GM21825 (cell line): ENCODE results near the gene TPD52L2.

Experiments
- ATAC-seq: cut with Tn5 transposase; IDR thresholded peaks from one replicate; pipeline ENCODE4 v1.9.1; 2021; ENCODE audit warnings: mild to moderate bottlenecking, moderate library complexity; ENCODE audit not compliant: unreplicated experiment

TPD52L2 gene

DNA sequence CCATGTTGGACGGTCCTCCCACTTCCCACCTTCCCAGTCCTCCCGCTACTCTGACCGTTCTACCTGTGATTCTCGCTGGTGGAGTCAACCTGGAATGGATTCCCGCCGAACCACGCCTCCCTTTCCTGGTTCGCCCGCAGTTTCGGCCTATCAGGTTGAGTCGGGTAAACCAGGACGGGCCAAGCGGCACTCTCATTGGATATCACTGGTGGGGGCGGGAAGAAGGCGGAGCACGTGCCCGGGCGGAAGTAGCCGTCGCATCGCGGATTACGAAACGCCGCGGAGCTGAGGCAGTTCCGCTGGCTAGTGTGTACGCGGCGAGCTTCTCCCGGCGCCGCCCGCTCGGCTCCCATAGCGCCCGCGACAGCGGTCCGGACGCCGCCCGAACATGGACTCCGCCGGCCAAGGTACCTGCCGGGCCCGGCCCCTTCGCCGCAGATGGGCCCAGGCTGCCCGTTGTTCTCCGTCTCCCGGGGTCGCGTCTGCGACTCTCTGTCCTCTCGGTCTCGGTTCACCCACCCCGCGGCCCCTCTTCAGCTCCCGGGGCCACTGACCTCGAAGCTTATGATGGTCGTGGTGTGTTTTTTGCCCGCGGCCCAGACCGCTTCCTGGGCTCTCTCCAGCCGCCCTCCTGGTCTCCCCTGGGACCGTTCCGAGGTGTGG lies at the start of gene TPD52L2:
TSS of gene TPD52L2 (plus strand) at position 293 of the 663 bp plus-strand sequence. CDS start at position 389, 96 bp downstream.
- ATAC-seq: peak; percentile 57

DNA sequence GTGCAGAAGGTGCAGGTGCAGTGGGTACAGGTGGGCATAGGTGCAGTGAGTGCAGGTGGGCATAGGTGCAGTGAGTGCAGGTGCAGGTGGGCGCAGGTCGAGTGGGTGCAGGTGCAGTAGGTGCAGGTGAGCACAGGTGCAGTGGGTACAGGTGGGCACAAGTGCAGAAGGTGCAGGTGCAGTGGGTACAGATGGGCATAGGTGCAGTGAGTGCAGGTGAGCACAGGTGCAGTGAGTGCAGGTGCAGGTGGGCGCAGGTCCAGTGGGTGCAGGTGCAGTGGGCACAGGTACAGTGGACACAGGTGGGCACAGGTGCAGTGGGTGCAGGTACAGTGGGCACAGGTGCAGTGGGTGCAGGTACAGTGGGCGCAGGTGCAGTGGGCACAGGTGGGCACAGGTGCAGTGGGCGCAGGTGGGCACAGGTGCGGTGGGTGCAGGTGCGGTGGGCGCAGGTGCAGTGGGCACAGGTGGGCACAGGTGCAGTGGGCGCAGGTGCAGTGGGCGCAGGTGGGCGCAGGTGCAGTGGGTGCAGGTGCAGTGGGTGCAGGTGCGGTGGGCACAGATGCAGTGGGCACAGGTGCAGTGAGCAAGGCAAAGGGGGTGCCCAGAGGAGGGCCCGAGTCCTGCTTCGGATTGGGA lies 49.3 kb upstream of the TPD52L2 start:
- ATAC-seq: no peak

DNA sequence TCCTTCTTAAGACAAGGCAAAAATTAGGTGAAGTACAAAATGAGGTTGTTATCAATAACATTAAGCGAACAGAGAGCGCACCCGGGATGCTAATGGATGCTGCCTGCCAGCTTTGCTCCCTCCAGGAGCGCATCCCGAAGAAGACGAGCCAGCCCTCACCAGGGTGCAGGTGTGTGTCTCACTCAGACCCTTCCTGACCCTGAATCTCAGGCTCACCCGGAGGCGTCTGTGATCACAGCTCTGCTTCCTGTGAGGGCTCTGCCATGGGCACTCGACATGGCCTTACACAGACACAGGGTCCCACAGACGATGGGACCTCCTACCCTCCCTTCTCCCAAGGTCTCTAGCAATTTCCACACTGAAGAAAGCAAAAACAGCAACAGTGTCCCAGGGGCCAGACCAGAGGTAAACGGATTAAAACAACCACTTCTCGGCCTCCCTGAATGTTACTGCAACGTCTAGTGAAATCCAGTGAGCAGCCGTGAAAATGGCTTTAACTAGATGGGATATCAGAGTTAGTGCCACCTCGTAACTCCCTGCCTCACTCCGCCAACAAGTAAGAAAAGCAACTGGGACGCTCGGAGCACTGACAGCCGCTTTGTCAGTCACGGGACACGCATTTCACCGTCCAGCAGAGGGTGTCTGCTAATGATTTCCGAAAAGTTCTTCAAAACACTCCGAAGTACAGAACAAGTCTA lies 45.7 kb upstream of the TPD52L2 start:
- no peak for ATAC-seq

DNA sequence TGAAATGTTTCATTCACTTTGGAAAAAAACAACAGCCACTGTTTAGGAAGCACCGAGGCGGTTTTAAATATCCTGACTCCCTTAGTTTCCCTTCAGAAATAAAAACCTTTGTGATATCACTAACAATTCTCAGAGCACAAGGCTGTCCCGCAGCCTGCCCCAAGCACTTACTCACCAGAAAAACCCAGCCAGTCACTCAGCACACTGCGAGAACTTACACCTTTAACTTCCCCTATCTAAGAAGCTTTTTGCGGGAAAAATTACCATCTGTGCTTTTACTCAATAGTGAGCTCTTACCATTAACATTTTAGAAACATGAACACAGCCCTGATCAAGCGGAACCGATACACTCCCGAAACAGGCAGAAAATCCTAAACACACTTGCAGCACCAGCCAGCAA lies 43.3 kb upstream of the TPD52L2 start:
- ATAC-seq: no peak

DNA sequence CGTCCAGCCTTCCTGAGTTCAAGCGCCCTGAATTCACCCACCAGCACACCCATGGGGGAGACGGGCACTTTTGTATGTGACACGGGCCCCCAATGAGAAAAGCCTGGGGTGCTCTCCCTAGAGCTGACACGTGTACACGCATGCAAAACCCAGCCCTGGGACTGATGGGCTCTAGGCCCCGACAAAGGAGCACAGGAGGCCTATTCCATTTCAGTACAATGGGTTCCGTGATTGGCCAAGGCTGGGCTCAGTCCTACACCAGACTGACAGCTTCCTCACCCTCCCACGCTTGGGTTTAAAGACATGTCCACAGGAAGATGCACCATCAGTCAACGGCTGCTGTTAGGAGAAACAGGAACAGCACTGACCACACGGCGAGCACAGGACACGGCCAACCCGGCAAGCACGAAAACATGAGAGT lies 42.8 kb upstream of the TPD52L2 start:
- no peak for ATAC-seq

DNA sequence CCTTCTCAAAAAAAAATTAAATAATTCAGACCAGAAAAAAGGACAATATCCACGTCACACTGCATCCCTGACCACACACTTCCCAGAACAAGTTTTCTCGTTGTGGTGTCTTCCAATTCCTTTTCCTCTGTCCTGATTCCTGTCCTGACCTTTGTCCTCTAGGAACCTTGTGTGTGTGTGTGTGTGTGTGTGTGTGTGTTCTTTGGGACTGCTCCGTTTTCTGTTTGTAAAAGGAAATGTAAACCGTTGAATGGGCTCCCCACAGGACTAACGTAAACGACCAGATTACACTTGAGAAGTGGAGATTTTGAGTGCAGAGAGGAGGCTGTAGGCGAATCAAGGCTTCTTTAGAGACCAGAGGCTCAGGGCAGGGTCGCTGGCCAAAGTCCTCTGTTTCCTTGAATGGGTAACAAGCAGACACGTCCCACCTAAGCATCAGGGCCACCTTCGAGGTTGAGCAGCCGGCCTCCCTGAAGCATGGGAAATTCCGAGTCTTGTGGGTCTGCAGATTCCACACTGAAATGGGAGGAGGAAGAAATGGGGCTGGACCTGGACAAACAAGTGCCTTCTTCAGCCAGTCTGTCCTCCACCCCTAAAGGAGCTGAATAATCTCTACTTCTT lies 41.3 kb upstream of the TPD52L2 start:
- no peak for ATAC-seq

DNA sequence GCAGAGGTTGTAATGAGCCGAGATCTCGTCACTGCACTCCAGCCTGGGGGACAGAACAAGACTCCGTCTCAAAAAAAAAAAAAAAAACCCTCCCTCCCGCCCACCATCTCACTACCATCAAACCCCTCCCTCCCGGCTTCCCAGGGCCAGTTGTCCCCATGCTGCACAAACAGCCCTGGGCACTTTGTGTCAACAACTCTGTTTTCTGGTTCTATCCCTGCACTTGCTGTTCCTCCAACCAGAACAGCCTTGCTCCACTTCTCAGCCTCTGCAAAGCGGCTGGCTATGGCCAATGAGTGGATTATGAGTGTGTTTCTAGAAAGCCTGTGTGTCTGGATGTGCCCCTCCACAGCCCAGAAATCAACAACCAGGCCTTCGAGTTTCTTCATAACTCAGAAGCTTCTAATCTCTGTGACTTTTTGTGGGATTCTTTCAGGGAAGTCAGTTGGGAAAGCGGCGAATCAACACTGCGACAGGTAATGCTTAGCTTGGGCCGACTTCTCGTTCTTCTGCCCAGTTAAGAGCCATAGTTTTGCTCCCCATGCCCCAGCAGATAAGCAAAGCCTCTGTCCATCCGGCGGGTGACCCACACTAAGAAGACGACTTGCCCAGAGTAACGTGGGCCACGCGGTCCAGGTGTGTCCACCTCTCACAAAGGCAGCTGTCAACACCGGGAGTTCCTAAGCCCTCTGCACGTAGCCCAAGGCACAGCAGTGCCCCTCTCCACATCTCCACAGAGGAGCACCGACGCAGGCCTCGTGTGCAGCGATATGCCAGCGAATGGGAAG lies 39.5 kb upstream of the TPD52L2 start:
- no peak for ATAC-seq

DNA sequence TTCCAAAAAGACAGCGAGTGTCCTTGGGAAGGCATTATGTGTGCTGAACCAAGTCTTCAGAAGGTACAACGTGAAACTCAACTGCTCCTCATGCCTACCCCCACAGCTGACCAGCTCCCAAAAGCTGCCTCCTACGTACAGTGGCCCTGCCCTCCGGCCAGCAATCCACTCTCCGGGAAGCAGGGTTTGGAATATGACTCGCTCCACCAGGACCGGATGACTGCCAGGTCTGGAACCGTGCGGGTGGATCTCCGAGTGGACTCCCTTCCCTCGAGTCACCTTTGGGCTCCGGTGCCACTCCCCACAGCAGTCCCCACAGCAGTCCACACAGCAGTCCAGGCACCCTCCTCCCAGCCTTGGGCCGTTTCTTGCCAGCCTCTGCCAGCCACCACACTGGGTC lies 38.3 kb upstream of the TPD52L2 start:
- no peak for ATAC-seq

DNA sequence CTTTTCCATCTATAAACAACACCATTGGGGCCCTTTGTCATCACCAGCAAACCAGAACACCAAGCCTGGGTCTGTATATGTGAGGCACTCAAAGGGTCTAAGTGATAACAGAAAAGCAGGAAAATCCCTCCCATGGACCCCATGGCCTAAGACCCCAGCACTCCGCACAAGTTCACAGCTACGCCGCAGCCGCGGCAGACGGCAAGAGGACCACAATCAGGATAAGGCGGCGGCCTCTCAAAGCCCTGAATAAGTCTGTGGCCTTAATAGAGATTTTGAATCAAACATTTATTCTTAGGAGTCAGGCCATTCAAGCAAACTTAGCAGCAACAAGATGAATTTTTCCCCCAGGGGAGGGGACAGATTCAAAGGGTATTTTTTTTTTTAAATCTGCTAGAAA lies 36.9 kb upstream of the TPD52L2 start:
- ATAC-seq: no peak

DNA sequence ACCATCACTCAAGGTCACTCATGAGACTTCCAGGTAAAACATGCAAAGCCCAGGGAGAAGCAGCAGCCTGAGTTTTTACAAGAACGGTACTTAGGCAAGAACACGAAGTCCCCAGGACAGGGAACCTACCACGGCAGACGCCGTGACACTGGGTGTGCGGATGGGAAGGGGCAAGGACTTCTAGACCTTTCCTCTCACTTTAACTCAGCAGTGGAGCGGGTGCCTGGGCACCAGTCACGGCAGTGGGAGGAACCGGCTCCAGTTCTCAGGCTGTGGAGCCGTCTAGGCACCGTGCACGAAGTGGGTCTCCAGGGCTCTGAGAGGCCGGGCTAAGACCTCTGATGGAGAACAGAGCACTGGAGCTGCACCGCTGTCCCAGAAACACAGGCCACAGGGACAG lies 36.5 kb upstream of the TPD52L2 start:
- ATAC-seq: no peak

DNA sequence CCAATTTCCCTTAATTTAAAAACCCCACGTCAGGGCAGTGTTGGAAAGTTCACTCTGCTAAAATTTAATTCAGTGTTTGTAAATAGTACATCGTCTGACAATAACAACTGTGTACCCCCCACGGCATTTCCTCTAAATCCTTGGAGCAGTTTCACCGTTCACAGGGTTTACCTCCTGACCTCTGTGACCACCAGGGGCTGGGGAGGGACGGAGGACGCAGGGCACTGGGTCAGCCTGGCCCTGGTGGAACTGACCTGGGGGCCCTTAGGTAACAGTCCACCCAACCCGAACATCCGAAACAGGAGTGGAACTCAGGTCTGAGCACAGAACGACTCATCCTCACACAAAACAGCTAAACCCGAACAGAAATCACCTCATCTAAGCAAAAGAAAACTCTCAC lies 36.1 kb upstream of the TPD52L2 start:
- ATAC-seq: no peak

DNA sequence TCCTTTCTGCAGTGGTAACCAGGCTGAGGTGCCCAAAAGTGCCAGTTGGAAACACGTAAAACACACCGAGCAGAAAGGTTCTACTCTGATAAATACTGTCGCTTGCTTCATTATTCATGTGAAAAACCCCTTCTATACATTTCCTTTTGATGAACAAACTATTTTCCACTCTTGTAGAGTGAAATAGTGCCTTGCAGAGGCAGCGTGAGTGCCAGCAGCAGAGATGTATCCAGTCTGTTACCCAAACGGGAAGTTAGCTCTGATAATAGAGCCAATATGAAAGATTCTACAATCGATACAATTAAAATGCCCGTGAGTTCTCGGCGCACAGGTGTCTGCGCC lies 35.5 kb upstream of the TPD52L2 start:
- ATAC-seq: no peak

DNA sequence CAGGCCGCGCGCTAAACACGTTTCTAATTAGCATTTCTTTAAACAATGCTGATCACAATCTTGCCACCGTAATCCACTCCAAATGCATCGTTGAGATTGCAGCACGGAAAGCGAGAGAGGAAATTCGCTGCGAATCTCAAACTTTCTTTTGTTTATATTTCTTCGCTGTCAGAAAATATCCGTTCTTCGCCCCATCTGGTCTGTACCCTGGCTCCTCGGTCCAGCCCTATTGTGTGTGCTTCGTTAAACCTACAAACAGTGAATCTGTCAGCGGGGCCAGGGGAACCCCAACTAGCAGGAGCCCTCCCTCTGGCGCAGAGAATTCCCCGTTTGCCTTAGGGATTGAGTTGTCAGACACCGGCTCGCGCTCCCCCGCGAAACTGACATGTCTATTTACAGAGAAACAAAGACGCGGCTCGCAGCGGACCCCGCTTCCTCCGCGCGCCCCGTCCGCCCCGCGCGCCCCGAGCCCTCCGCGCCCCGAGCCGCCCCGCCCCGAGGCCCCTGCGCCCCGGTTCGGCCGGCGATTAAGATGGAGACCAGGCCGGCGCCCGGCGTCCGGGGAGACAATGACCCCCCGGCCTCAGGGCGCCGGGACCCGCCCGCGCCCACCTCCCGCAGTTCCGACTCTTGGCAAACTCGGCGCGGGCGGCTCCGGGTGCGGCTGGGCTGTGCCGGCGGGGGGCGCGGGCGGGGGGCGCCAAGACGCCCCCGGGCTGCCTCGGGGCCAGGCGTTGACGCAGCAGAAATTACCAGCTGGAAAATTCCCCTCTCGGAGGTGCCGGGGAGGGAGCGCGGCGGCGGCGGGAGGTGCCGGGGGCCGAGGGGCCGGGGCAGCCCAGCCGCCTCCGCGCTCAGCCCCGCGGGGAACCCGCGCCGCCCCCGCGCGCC lies 34.9 kb upstream of the TPD52L2 start:
- no peak for ATAC-seq

DNA sequence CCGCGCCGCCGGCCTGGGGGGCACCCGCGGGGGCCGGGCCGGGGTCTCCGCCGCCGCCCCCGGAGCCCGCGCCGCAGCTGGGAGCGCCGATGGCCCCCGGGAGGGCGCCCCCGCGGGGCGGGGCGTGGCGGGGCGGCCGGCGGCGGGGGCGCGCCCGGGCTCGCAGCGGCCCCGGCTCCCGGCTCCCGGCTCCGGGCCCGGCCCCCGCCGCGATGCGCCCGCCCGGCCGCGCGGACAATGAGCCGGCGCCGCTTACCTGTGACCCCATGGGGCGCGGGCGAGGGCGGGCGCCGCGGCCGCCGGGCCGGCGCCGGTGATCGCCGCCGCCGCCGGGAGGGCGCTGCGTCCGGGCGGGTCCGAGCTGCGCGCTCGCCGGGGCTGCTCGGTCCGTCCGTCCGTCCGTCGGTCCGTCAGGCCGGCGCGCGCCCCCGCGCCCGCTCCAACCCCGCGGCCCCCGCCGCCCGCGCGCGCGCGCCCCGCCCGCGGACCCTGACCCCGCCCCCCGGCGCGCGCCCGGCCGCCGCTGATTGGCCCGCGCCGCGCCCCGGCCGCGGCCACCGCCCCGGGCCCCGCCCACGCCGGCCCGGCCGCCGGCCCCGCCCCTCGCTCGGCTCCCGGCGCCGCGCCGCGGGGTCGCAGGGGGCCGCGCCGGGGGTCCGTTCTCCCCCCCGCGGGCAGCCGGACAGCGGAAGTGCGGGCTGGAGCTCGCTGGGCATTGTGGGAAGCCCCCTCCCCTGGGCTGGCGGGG lies 34.1 kb upstream of the TPD52L2 start, which contains the start of gene ZBTB46:
TSS of gene ZBTB46 (minus strand) at position 424 of the 748 bp plus-strand sequence. CDS start 40,507 bp downstream, outside the sequence.
- ATAC-seq: no peak

DNA sequence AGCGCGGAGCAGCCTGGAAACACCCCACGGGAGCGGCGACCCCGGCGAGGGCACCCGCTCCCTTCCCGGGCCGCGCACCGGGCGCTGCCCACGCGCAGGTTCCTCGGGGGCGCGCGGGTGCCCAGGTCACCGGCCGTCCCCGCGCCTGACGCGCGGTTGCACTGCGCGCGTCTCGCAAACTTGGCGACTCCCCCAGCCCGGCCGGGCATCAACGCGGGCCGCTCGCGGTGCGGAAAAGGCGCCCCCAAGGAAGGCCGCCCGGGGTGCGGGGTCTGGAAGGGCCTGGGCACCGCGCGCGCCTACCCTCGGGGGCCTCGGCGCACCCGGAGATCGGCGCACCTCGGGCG lies 33.5 kb upstream of the TPD52L2 start:
- ATAC-seq: no peak

DNA sequence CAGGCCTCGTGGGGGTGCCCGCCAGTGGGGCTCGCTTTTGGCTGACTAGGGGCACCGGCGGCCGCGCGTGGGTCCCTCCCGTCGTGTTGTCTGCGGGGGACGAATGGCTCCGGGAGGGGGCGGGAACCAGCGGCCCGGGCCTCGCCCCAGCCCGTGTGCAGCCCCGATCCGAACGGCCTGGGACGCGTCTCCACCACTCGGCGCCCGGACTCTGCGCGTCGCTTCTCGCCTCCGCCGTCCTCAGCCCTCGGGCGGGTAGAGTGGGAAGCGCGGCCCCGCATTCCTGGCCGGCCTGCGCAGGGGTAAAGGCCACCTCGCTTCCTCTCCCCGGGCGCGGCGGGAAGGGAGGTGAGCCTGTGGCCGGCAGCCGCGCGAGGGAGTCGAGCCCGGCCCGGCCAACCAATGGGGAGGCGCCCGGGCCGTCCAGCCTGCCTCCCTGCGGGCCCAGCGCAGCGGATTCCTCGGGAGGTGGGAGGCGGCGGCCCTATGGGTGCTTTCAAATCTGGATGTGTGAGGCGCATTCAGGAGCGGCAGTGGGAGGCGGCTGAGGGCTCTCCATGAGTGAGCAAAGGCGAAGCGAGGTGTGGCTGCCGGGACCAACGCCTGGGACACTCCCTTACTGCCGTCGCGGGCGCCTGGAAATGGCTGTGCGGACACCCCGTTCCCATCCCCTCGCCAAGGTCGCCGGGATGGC lies 32.9 kb upstream of the TPD52L2 start:
- no peak for ATAC-seq

DNA sequence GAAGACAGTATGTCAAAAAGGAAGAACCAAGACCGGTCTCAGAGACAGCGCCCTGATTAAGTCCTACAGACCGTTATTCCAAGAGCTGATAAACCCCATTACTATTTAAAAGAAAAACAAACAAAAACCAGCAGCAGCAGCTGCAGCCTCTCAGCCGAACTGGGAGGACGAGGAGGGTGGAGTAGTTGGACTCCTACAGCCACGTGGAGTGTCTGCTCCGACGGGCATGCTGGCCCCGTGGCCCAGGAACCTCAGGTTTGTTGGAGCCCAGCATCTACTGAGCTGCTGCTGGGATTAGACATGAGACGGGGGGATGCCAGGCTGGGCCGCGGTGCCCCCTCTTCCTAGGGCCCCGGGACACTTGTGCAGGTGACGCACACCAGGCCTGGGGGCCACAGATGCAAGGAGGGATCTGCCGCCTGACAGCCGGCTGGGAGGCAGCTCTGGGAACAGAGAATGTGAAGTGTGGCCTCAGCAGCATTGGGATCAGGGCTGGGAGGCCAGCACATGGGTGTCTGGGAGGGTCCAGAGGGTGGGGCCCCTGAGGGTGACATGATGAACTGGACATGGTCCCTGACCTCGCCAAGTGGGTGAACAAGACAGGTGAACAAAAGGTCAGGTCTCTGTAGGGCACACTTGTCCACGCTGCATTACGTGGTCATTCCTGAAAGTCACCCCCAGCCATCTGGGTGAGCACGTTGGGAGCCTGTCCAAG lies 31.1 kb upstream of the TPD52L2 start:
- ATAC-seq: no peak

DNA sequence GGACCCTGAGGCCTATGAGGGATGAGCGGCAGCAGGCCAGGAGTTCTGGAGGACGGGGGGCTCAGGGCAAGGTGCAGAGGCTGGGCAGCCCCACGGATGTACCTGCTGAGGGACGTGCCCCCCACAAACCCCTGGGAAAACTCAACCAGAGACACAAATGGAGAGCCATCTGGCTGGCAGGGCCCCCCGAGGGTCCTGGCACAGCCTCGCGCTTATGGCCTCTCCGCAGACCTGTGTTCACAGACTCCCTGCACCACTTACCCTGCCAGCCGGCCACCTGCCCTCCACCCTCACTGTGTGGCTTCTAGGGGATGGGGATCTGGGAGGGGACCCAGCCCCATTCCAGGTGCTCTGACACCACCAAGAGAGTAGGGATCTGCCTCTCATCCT lies 30.6 kb upstream of the TPD52L2 start:
- no peak for ATAC-seq
